Loucy (cell line): Measurements from ENCODE around the gene SMPD4.
"Not testable (repeated sequence)": the region's sequence is repeated elsewhere in the genome, so short reads cannot be mapped to it uniquely, and the experiment has no call there.

Experiments
- H2AFZ ChIP-seq: fragments of 200-600 bp; sonication (generic); 2 replicates; pipeline ENCODE4 v1.6.0; 2016; ENCODE audit warnings: antibody characterized with exemption, mild to moderate bottlenecking, low read length, moderate library complexity
- H3F3A ChIP-seq: fragments of 200-600 bp; 2 replicates; pipeline ENCODE4 v1.6.0; 2016; ENCODE audit warnings: antibody characterized with exemption, low read depth, mild to moderate bottlenecking
- H3K27me3 ChIP-seq: fragments of 200-600 bp; sonication (generic); 2 replicates; pipeline ENCODE4 v1.6.1; 2014; ENCODE audit warnings: low read length, mild to moderate bottlenecking; ENCODE audit not compliant: insufficient read depth, poor library complexity, severe bottlenecking
- H3K36me3 ChIP-seq: fragments of 200-600 bp; sonication (generic); 2 replicates; pipeline ENCODE4 v1.6.1; 2016; ENCODE audit warnings: low read length; ENCODE audit not compliant: insufficient read depth
- H3K4me1 ChIP-seq: fragments of 200-600 bp; sonication (generic); 2 replicates; pipeline ENCODE4 v1.5.1; 2014; ENCODE audit warnings: low read length, mild to moderate bottlenecking; ENCODE audit not compliant: insufficient read depth, poor library complexity, severe bottlenecking
- H3K4me2 ChIP-seq: fragments of 200-600 bp; sonication (generic); 2 replicates; pipeline ENCODE4 v1.6.0; 2014; ENCODE audit warnings: antibody characterized with exemption, low read length, low read depth, mild to moderate bottlenecking; ENCODE audit not compliant: poor library complexity, severe bottlenecking
- H3K4me3 ChIP-seq: fragments of 200-600 bp; sonication (generic); 2 replicates; pipeline ENCODE4 v1.5.1; 2014; ENCODE audit warnings: low read length, mild to moderate bottlenecking, mixed read lengths; ENCODE audit not compliant: poor library complexity, severe bottlenecking
- H3K79me2 ChIP-seq: fragments of 200-600 bp; sonication (generic); 2 replicates; pipeline ENCODE4 v1.6.1; 2014; ENCODE audit warnings: low read length; ENCODE audit not compliant: insufficient read depth
- H3K9ac ChIP-seq: fragments of 200-600 bp; sonication (generic); 2 replicates; pipeline ENCODE4 v1.6.0; 2014; ENCODE audit warnings: mild to moderate bottlenecking, low read depth, low read length, moderate library complexity; ENCODE audit not compliant: poor library complexity, severe bottlenecking
- H3K9me2 ChIP-seq: fragments of 200-600 bp; sonication (generic); replicated peaks from 2 replicates; pipeline ENCODE4 v1.6.1; 2016; ENCODE audit warnings: low read depth, low read length, mixed read lengths
- H3K9me3 ChIP-seq: fragments of 200-600 bp; sonication (generic); 2 replicates; pipeline ENCODE4 v1.6.1; 2014; ENCODE audit warnings: mild to moderate bottlenecking, antibody characterized with exemption, low read length, low read depth; ENCODE audit not compliant: insufficient read depth
- H4K20me1 ChIP-seq: fragments of 200-600 bp; sonication (generic); 2 replicates; pipeline ENCODE4 v1.6.0; 2014; ENCODE audit warnings: antibody characterized with exemption, low read length, mild to moderate bottlenecking; ENCODE audit not compliant: insufficient read depth, poor library complexity, severe bottlenecking

SMPD4 gene

GRCh38 chr2:130222523-130222922 lies 41.1 kb upstream of the SMPD4 start:
- not testable (repeated sequence) for H3K9me3 ChIP-seq, H3F3A ChIP-seq, H3K9ac ChIP-seq, H3K79me2 ChIP-seq, H4K20me1 ChIP-seq, H3K27me3 ChIP-seq, H3K36me3 ChIP-seq, H3K4me3 ChIP-seq, H3K4me1 ChIP-seq, H3K9me2 ChIP-seq, H3K4me2 ChIP-seq, H2AFZ ChIP-seq

DNA sequence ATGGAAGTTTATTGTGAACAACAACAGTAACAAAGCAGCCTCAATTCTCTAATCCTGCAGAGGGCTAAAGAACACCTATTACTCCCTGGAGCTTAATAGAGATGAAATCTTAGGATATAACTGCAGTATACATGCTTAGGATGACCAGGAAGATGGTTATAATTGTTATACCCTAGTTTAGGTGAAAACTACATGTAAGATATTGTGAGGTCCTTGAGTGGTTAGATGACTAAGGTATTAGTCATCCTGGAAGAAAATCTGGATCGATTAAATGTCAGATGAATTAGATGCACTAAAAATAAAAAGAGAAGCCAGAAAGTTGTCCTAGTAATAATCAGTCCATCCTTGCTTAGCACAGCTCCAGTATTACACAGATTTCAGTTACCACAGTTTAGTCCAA lies 39.1 kb upstream of the SMPD4 start:
- not testable (repeated sequence) for H3K9me3 ChIP-seq, H3K36me3 ChIP-seq, H3K27me3 ChIP-seq, H3K9me2 ChIP-seq, H2AFZ ChIP-seq, H3K9ac ChIP-seq, H3K4me3 ChIP-seq, H3K4me2 ChIP-seq, H3K79me2 ChIP-seq, H4K20me1 ChIP-seq, H3F3A ChIP-seq, H3K4me1 ChIP-seq

GRCh38 chr2:130219147-130219546 lies 37.7 kb upstream of the SMPD4 start:
- not testable (repeated sequence) for H3K4me1 ChIP-seq, H3K27me3 ChIP-seq, H3K9me2 ChIP-seq, H3K36me3 ChIP-seq, H4K20me1 ChIP-seq, H3K9ac ChIP-seq, H3K9me3 ChIP-seq, H2AFZ ChIP-seq, H3K4me2 ChIP-seq, H3K79me2 ChIP-seq, H3F3A ChIP-seq, H3K4me3 ChIP-seq

- not testable (repeated sequence) for H4K20me1 ChIP-seq, H3K9me3 ChIP-seq, H3K9ac ChIP-seq, H2AFZ ChIP-seq, H3K4me1 ChIP-seq, H3F3A ChIP-seq, H3K4me3 ChIP-seq, H3K4me2 ChIP-seq, H3K27me3 ChIP-seq, H3K79me2 ChIP-seq, H3K9me2 ChIP-seq, H3K36me3 ChIP-seq
These were observed 25.6 kb upstream of the SMPD4 start for GRCh38 chr2:130207051-130207450.

DNA sequence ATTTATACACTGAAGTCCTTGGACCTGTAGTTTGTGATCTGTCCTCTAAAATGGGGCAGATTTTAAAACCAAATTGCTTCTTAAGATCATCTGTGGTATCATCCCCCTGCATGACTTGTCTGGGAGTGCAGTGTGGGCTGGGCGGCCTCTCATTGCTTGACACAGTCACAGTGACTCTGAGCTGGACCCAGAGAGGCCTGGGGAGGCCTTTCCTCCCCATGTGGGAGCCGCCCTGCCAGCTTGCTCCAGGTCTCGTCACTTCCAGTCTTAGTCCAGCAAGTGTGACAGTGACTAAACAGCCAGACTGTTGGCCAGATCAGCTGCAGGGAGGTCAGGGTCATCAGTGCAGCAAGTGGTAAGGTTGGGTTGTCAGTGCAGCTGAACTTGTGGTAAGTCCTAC lies 21.7 kb upstream of the SMPD4 start:
- H3F3A ChIP-seq, H3K9me2 ChIP-seq, H2AFZ ChIP-seq, H3K27me3 ChIP-seq, H3K36me3 ChIP-seq, H3K4me3 ChIP-seq, H4K20me1 ChIP-seq, H3K4me2 ChIP-seq, H3K79me2 ChIP-seq, H3K9me3 ChIP-seq, H3K4me1 ChIP-seq, H3K9ac ChIP-seq: not testable (repeated sequence)

- not testable (repeated sequence) for H3K79me2 ChIP-seq, H3K9me3 ChIP-seq, H3K9me2 ChIP-seq, H4K20me1 ChIP-seq, H2AFZ ChIP-seq, H3K4me3 ChIP-seq, H3K9ac ChIP-seq, H3K4me2 ChIP-seq, H3K4me1 ChIP-seq, H3K27me3 ChIP-seq, H3K36me3 ChIP-seq, H3F3A ChIP-seq
These were observed 21.1 kb upstream of the SMPD4 start for GRCh38 chr2:130202518-130202917.
